A549 (cell line): ENCODE measurements around the gene FBXO21.

Experiments
- HOXA7 ChIP-seq: fragments of 250-450 bp; sonication (Bioruptor Pico); IDR thresholded peaks from 2 replicates; pipeline ENCODE4 v1.5.0; 2020; ENCODE audit warnings: mild to moderate bottlenecking, moderate library complexity
- KDM1A ChIP-seq: fragments of 200-600 bp; sonication (generic); IDR thresholded peaks from 2 replicates; pipeline ENCODE4 v1.6.1; 2016; ENCODE audit warnings: low read depth, mild to moderate bottlenecking

DNA sequence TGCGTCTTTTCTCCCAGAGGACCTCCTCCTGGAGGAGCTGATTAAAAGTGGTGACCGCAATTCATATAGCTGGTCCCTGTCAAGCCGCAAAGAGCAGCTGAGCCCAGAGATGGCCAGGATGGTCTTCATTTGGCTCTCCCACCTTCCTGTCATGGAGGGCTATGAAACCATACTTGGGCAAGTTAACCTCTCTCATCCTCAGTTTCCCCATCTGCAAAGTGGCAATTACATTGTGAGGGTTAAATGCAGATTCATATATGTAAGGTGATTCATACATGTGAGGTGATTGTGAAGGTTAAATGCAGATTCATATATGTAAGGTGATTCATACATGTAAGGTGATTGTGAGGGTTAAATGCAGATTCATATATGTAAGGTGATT, 87.5 kb downstream of the FBXO21 start:
- TF ChIP-seq KDM1A (no peak), HOXA7 (no peak)
